Smooth muscle cell (in vitro differentiated cells): ENCODE results near the gene FSIP1. TPM values are rescaled to one million over a fixed set of nuclear protein-coding genes. Genes with fewer than 3 reads are reported as not detected.

Experiments
- DNase-seq: peaks from one replicate; lab custom pipeline; 2025; ENCODE audit not compliant: unreplicated experiment; lab: John Stamatoyannopoulos, UW
- H2AFZ ChIP-seq: fragments of 200-600 bp; sonication (generic); 2 replicates; pipeline ENCODE4 v1.6.0; 2016; ENCODE audit warnings: antibody characterized with exemption, low read depth, mild to moderate bottlenecking
- H3F3A ChIP-seq: fragments of 200-600 bp; sonication (generic); 2 replicates; pipeline ENCODE4 v1.6.0; 2017; ENCODE audit warnings: antibody characterized with exemption, low read depth
- H3K27ac ChIP-seq: fragments of 200-600 bp; sonication (generic); 2 replicates; pipeline ENCODE4 v1.5.1; 2016; ENCODE audit warnings: low read depth, mild to moderate bottlenecking
- H3K27me3 ChIP-seq: fragments of 200-600 bp; sonication (generic); 2 replicates; pipeline ENCODE4 v1.6.1; 2016; ENCODE audit warnings: low read depth, mild to moderate bottlenecking
- H3K36me3 ChIP-seq: fragments of 200-600 bp; sonication (generic); 2 replicates; pipeline ENCODE4 v1.5.1; 2016; ENCODE audit warnings: low read depth
- H3K4me1 ChIP-seq: fragments of 200-600 bp; sonication (generic); 2 replicates; pipeline ENCODE4 v1.5.1; 2016; ENCODE audit warnings: low read depth
- H3K4me2 ChIP-seq: fragments of 200-600 bp; sonication (generic); 2 replicates; pipeline ENCODE4 v1.6.0; 2016; ENCODE audit warnings: mild to moderate bottlenecking
- H3K4me3 ChIP-seq: fragments of 200-600 bp; sonication (generic); 2 replicates; pipeline ENCODE4 v1.5.1; 2016; ENCODE audit warnings: mild to moderate bottlenecking
- H3K79me2 ChIP-seq: fragments of 200-600 bp; sonication (generic); 2 replicates; pipeline ENCODE4 v1.6.0; 2016; ENCODE audit warnings: low read depth, mild to moderate bottlenecking
- H3K9ac ChIP-seq: fragments of 200-600 bp; sonication (generic); 2 replicates; pipeline ENCODE4 v1.6.0; 2016; ENCODE audit warnings: low read depth
- H3K9me3 ChIP-seq: fragments of 200-600 bp; sonication (generic); replicated peaks from 2 replicates; pipeline ENCODE4 v1.5.1; 2016; ENCODE audit warnings: low read depth
- H4K20me1 ChIP-seq: fragments of 200-600 bp; sonication (generic); 2 replicates; pipeline ENCODE4 v1.6.0; 2016; ENCODE audit warnings: low read depth
- CTCF ChIP-seq: fragments of 200-600 bp; sonication (generic); IDR thresholded peaks from 2 replicates; pipeline ENCODE4 v1.5.1; 2017; ENCODE audit warnings: borderline replicate concordance, mild to moderate bottlenecking, antibody characterized with exemption; ENCODE audit not compliant: insufficient read depth, poor library complexity, severe bottlenecking
- WGBS: methylation state at CpG from one replicate; pipeline ENCODE4 v1.1.7; 2016; ENCODE audit warnings: low lambda C conversion rate; 5-methylcytosine and 5-hydroxymethylcytosine counted together
- polyA plus RNA-seq: library from polyadenylated mRNA; unstranded; fragments of >200 nt; fragmentation: Nextera tagmentation; extraction: Ambion mirVana; gene quantifications from 2 replicates; pipeline ENCODE4 v1.2.1, GENCODE V29; 2016
- total RNA-seq: library from RNA; depleted of rRNA; stranded (reverse); fragments of >200 nt; gene quantifications from 2 replicates; pipeline ENCODE4 v1.2.3, GENCODE V29; 2014

The FSIP1 gene
- total and polyA plus RNA-seq, 2 experiments from 2014 or later = 0.13 to 0.43 TPM

GRCh38 chr15:39645138-39645975, 137.3 kb downstream of the FSIP1 start:
- Histone ChIP-seq H3K36me3 (no peaks in the 10 kb centered on the region), H3K9me3 (no peaks in the 10 kb centered on the region), H3K27ac (no peak overlapping the region), H2AFZ (no peak overlapping the region), H3K79me2 (no peaks in the 10 kb centered on the region), H4K20me1 (no peaks in the 10 kb centered on the region), H3K4me2 (no peak overlapping the region), H3K4me3 (no peak overlapping the region), H3K4me1 (peaks cover 8% of the 10 kb centered on the region), H3K9ac (no peak overlapping the region), H3K27me3 (no peaks in the 10 kb centered on the region), H3F3A (no peaks in the 10 kb centered on the region)
- TF ChIP-seq CTCF = no peak
- no peak for DNase-seq
- WGBS = 95% methylated on average over 19 of the region's 20 CpGs

- H4K20me1 ChIP-seq = no peaks in the 10 kb centered on the region
- H3K79me2 ChIP-seq = no peaks in the 10 kb centered on the region
- peaks cover 8% of the 10 kb centered on the region for H3K4me1 ChIP-seq
- TF ChIP-seq CTCF = no peak
- no peak overlapping the region for H2AFZ ChIP-seq
- no peak overlapping the region for H3K4me2 ChIP-seq
- no peak overlapping the region for H3K4me3 ChIP-seq
- H3K9ac ChIP-seq = no peak overlapping the region
- H3K27ac ChIP-seq = no peak overlapping the region
- no peaks in the 10 kb centered on the region for H3K36me3 ChIP-seq
- H3F3A ChIP-seq = no peaks in the 10 kb centered on the region
- H3K9me3 ChIP-seq = no peaks in the 10 kb centered on the region
- no peak for DNase-seq
- 90% methylated on average over 13 of the region's 13 CpGs for WGBS
- no peaks in the 10 kb centered on the region for H3K27me3 ChIP-seq
Observed at GRCh38 chr15:39644136-39644535, 138.5 kb downstream of the FSIP1 start.

- H3K9ac ChIP-seq = no peak overlapping the region
- no peaks in the 10 kb centered on the region for H3K27me3 ChIP-seq
- H4K20me1 ChIP-seq = no peaks in the 10 kb centered on the region
- no peak for DNase-seq
- H3F3A ChIP-seq = no peaks in the 10 kb centered on the region
- no peak overlapping the region for H2AFZ ChIP-seq
- TF ChIP-seq CTCF = no peak
- H3K27ac ChIP-seq = no peak overlapping the region
- H3K79me2 ChIP-seq = no peaks in the 10 kb centered on the region
- no peaks in the 10 kb centered on the region for H3K9me3 ChIP-seq
- peaks cover 8% of the 10 kb centered on the region for H3K4me1 ChIP-seq
- no peak overlapping the region for H3K4me2 ChIP-seq
- 62% methylated on average over 1 of the region's 1 CpG for WGBS
- no peaks in the 10 kb centered on the region for H3K36me3 ChIP-seq
- no peak overlapping the region for H3K4me3 ChIP-seq
Observed at GRCh38 chr15:39643727-39644126, 138.9 kb downstream of the FSIP1 start.
